GM19238 (cell line): ENCODE measurements around the gene ISLR.
"Not testable (repeated sequence)": the region's sequence is repeated elsewhere in the genome, so short reads cannot be mapped to it uniquely, and the experiment has no call there.

Source experiments
- DNase-seq: peaks from one replicate; pipeline ENCODE4 v3.0.0; 2011; ENCODE audit warnings: low spot score; ENCODE audit not compliant: insufficient read length

The ISLR gene

DNA sequence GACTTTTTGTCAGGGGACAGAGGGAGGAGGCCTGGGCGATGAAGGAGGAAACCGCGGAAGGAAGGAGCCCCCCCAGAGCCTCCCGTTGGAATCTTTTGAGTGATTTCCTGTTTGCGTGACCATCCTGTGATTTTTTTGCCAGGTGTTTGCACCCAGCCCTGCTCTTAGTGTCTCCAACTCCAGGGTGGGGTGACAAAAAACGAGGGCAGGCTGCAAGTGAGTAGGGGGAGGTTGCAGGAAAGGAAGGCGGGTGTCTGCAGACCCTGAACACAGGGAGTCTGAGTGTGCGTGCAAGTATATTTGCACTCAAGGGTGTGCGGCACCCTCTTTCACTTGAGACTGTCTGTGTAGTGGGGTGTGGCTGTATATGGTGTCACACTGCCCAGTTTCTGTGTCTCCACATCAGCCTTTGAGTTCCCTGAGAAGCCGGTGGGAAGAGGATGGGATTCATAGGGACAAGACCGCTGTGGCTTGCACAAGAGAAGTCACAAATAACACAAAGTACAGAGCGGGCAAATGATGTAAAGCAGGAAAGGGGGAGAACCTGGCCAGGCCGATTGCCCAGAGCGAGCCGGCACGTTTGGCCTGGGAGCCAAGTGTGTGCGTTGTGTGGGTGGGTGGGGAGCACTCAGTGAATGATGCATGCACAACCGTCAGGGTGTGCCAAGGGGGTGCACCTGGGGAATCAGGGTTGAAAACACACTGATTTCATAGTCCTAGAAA is 36.5 kb upstream of the ISLR start:
- DNase-seq: no peak

DNA sequence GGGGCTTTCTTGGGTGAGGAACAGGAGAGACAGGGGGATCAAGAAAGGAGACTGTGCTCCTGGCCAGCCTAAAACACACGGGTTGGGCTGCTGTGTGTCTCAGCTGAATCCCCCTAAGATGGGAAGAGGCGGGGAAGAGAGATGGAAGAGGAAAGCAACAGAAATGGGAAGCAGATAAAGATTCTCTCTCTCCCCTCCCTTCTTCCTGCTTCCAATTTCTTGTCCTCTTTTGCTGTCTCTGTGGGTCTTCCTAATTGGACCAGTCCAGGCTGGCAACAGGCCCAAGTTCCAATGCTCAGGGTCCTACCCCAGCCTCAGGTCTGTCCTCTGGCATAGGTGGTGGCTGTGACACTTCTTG is 36.0 kb upstream of the ISLR start:
- no peak for DNase-seq

- DNase-seq: no peak
Measured at GRCh38 chr15:74138642-74139041, 34.9 kb upstream of the ISLR start.

DNA sequence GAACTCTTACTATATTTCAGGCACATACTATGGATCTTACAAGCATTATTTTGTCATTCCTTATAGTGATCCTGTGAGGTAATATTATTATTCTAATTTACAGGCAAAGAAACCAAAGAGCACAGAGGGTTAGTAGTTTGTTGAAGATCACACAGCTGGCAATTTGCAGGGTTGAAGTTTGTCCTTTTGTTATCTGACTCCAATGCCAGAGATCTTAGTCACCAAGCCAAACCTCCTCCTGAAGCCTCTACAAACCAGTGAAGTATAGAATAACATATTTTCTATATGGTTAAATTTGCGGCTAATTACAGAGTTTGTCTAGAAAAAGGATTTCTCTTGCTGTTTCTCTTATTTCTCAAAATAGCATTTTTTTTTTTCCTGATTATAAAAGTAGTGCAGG is 31.9 kb upstream of the ISLR start:
- DNase-seq: no peak

DNA sequence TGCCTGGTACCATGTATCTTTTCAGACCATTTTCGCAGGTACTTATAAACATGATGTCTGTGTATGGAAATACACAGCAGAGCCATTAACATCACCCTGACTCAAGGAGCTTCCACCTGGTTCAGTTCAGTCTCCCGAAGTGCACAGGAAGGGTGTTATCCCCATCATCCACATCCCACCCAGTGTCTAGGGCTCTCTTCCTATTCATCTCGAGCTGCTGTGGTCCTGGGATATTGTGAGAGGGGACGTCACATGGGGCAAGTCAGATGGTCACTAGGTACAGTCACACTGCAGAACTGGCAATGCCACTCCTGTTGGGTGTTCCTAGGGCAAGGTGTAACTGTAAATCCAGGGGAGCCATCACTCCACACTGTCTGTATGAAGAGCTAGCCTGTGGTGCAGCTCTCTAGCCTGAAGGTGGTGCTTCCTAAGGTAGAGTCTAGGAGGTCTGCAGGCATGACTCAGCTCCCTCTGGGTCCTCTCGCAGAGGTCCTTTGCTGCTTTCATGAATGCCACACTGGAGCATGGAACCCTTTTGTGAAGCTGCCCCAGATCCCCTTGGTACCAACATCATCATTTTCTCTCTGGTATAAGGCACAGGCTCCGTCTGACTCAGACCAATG is 29.2 kb upstream of the ISLR start:
- DNase-seq: no peak

DNA sequence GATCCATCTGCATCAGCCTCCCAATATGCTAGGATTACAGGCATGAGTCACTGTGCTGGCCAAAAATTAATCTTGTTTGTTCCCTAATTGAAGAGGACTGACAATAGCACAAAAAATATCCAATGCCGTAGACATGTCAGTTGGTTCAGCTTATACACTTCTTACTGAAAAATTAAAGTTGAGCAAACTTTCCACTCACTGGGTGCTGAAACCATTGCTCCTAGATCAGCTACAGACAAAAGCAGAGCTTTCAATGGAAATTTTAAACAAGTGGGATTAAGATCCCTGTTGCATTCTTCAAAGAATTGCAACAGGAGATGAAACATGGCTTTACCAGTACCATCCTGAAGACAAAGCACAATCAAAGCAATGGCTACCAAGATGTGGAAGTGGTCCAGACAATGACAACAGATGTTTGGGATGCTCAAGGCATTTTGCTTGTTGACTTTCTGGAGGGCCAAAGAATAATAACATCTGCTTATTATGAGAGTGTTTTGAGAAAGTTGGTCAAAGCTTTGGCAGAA is 27.2 kb upstream of the ISLR start:
- no peak for DNase-seq

- no peak for DNase-seq
Measured at GRCh38 chr15:74147051-74147450, 26.5 kb upstream of the ISLR start.

GRCh38 chr15:74155766-74156417 is 17.6 kb upstream of the ISLR start:
- no peak for DNase-seq

DNA sequence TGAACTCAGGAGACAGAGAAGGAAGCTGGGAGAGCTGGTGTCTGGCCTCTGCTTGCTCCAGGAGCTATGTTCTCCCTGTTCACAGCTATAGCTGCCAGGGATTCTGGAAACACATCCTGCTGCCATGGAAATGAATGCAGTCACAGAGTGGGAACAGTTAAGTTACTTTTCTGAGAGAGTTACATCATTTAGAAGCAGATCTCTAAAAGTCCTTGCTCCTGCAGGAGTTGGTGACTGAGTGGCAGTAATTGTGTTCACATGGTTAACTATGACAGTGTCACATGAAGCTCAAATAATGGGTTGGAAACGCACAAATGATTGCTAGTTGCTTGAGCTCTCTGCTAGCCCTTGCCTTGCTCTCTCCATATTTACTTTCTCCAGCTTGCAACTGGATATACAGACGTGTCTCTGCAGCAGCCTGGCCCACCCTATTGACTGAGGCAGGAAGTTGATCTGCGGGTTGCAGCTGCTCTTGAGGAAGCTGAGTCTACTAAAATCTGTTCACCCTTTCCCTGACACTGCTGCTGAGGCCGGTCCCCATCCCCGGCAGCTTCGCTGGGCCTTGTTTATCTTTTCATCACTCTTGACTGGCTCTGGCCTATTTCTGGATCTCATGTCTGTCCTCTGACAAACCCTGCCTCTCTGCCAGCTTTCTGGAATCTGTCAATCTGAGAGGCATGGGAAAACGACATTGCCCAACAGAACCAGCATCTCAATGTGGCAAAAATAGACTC is 16.7 kb upstream of the ISLR start:
- no peak for DNase-seq

DNA sequence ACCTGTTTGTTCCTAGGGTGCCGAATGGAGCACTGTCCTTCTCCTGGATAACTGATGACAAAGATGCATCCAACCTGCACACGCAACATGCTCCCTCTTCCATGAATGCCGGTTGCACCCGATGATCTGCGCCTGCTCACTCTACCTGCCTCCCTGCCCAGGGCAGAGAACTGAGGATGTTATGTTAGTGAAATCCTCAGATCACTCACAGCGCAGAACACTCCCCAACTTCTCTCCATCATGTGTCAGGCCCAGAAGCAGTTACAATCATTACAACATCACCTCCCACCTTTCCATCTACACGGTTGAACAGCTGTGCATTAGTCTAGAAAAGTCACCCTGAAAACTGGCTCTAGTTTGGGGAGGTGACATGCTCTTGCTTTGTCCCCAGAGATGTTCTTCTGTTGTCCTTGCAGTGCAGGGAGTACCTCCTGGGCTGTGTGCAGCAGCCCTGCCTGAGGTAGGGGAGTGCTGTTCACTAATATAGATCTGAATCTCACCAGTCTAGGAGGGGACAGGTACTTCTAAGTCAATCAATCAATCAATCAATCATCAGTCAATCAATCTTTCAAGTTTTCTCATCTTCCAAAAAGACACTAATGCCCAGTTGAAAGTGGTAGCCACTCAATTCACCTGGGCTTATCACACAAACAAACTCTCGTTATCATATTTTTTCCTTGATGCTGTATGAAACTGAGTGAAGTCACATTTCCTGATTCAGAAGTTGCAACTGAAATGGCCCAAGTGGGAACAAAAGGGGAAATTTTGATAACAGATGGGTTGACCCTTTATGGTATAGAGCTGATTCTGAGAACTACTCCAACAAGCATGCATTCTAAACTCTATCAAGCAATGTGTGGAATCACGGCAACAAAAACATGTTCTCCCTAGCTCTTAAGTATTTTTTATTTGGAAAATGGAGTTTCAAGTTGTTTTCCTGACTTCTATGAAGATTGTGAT is 15.4 kb upstream of the ISLR start:
- no peak for DNase-seq

- DNase-seq: no peak
Measured at GRCh38 chr15:74158855-74159650, 14.5 kb upstream of the ISLR start.

GRCh38 chr15:74159773-74160172 is 13.7 kb upstream of the ISLR start:
- DNase-seq: no peak

GRCh38 chr15:74160390-74160789 is 13.1 kb upstream of the ISLR start:
- not testable (repeated sequence) for DNase-seq

GRCh38 chr15:74162195-74162536 is 11.3 kb upstream of the ISLR start:
- DNase-seq: not testable (repeated sequence)

DNA sequence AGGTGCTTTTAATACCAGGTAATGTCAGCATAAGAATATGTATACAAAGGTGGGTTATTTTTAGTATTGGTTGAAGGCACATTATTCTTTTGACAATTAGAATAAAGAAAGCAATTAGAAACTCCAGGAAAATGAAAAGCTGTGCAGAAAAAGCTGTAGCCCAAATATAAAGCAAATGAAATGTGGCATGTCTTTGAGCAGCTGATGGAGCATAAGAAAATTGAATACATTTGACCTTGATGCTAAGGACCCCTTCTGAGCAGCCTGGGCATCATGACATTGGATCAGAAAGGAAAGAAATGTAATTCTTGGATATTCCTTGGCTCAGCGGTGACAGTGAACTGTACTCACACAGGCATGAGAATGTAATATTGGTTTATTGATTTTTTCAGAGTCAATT is 8.0 kb upstream of the ISLR start:
- DNase-seq: no peak

- DNase-seq: no peak
Measured at GRCh38 chr15:74167891-74168331, 5.6 kb upstream of the ISLR start.

GRCh38 chr15:74168711-74169126 is 4.8 kb upstream of the ISLR start:
- no peak for DNase-seq

DNA sequence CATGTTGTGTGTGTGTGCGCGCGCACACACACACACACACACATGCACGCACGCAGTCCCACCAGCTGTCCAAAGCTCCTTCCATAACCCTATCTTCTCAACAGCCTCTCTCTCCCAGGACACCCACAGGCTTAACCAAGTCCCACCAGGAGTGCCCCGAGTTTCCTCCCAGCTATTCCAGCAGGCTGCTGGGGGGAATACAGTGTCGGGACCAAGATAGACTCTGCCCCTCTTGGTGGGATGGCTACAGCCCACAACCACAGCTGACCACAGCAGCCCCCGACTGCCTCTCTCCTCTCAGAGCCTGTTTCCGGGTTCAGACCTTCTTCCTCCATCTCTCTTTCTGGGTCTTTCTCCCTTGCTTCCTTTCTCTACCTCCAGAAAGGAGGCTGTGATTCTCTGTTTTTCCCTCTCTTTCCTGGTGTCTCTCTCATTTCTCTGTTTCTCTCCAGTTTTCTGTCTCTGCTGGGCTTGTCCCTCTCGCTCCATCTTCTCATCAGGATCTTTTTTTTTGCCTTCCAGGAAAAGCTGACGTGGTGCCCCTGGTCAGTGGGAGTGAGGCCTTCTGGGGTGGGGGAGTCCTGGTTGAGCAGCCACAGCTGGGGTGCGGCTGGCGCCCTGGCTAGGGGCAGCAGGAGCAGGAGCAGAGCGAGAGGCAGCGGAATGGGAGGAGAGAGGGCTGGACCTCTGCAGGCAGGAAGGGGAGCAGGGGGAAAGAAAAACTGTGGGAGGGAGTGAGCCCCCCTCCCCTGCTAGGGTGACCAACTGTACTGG is 3.3 kb upstream of the ISLR start:
- DNase-seq: no peak

DNA sequence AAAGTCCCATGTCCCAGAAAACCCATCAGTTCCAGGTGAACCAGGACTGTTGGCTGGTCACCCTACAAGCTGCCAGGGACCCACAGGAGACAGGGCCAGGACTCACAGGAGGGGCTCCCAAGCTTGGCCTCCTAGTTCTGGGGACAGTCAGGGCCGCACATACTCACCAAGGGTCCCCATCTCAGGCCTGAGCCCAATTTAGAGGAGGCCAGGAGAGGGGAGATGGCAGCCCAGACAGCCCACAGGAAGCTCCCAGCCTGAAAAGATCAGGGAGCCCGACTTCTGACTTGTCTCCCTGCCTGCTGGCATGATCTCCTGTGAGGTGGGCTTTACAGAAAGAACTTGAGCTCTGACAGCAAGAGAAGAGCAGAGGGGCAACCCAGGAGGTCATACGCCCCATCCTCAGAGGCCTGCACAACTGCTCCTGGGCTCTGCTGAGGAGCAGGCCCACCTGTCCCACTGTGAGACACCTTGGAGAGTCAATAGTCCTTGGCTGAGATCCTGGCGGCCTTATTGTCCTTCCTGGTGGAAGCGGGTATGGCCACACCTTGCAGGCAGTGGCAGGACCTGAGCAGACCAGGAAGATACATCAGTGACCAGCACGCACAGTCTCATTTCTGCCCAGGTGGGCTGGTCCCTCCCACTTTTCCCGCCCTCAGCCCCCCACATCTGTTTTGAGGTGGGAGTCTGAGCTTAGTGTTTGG is 2.5 kb upstream of the ISLR start:
- DNase-seq: no peak
